Keratinocyte (primary cell): ENCODE data around the gene DUSP18.

Source experiments
- CTCF ChIP-seq, 3 experiments: IDR thresholded peaks in 1 of 3; conservative IDR thresholded peaks in 1 of 3; optimal IDR thresholded peaks in 1 of 3; 2 replicates in 2 of 3; 3 replicates in 1 of 3; pipeline versions ENCODE3 to v1.5.1; 2011; ENCODE audit warnings: low read length in 3 of 3, mild to moderate bottlenecking in 3 of 3, moderate library complexity in 2 of 3, control low read depth in 1 of 3, inconsistent platforms in 1 of 3; ENCODE audit not compliant: insufficient read depth in 2 of 3; ENCODE audit errors: extremely low read depth in 1 of 3
- EZH2 ChIP-seq: IDR thresholded peaks from one replicate; pipeline ENCODE4 v1.6.1; 2012; ENCODE audit warnings: inconsistent platforms, mild to moderate bottlenecking, low read length, moderate library complexity

- TF ChIP-seq CTCF (optimal IDR thresholded peaks at IDR 0.05 in 1 of 3, IDR thresholded peaks at IDR 0.05 in 1 of 3, conservative IDR thresholded peaks at IDR 0.05 in 1 of 3; ENCODE audit: extremely low read depth in 1 of 3, insufficient read depth in 2 of 3, low read length in 3 of 3) (no peak), EZH2 (no peak)
Observed at GRCh38 chr22:30614268-30614667, 53.4 kb downstream of the DUSP18 start.
